CD4-positive, alpha-beta T cell treated with Interleukin-15 for 1 hour (primary cell): ENCODE measurements around the gene PICALM.
"Not testable (repeated sequence)": the region's sequence is repeated elsewhere in the genome, so short reads cannot be mapped to it uniquely, and the experiment has no call there.

Experiments used
- DNase-seq: peaks from one replicate; pipeline ENCODE4 v3.0.0-alpha.2; 2020

PICALM gene

GRCh38 chr11:85930879-85931366, 138.0 kb downstream of the PICALM start:
- no peak for DNase-seq

GRCh38 chr11:85926653-85927214, 142.2 kb downstream of the PICALM start:
- DNase-seq = not testable (repeated sequence)

GRCh38 chr11:85923455-85923854, 145.4 kb downstream of the PICALM start:
- no peak for DNase-seq

GRCh38 chr11:85922367-85922766, 146.5 kb downstream of the PICALM start:
- no peak for DNase-seq

- DNase-seq = no peak
Observed at GRCh38 chr11:85918910-85919794, 149.7 kb downstream of the PICALM start.

- DNase-seq = no peak
Observed at GRCh38 chr11:85914425-85914824, 154.5 kb downstream of the PICALM start.

GRCh38 chr11:85913513-85913912, 155.4 kb downstream of the PICALM start:
- no peak for DNase-seq

GRCh38 chr11:85912414-85912813, 156.5 kb downstream of the PICALM start:
- DNase-seq = no peak
